Measurements from ENCODE around the gene CEP85L. TPM values are rescaled to one million over a fixed set of nuclear protein-coding genes. Genes with fewer than 3 reads are reported as not detected.

The CEP85L gene
- total and polyA plus RNA-seq, 8 donors = 9.2 to 13.4 (median 12.1) TPM

GRCh38 chr6:118672678-118673077 lies 21.3 kb upstream of the CEP85L start:
- ATAC-seq = no peak
- DNase-seq = no peak
- TF ChIP-seq CTCF (IDR thresholded peaks at IDR 0.05) = no peak
- Histone ChIP-seq H3K4me3 (no peak overlapping the region), H3K9me3 (no peaks in the 10 kb centered on the region), H3K27me3 (no peaks in the 10 kb centered on the region), H3K4me1 (no peaks in the 10 kb centered on the region), H3K36me3 (no peaks in the 10 kb centered on the region), H3K27ac (no peak overlapping the region)
- intact Hi-C loops (cut with DNase I) = no loop called here

GRCh38 chr6:118669561-118669960 lies 18.2 kb upstream of the CEP85L start:
- Histone ChIP-seq H3K4me3 (no peak overlapping the region), H3K36me3 (no peaks in the 10 kb centered on the region), H3K27ac (no peak overlapping the region), H3K9me3 (no peaks in the 10 kb centered on the region), H3K4me1 (no peaks in the 10 kb centered on the region), H3K27me3 (no peaks in the 10 kb centered on the region)
- intact Hi-C loops (cut with DNase I) = no loop called here
- DNase-seq (no peak), ATAC-seq (no peak)
- TF ChIP-seq CTCF (IDR thresholded peaks at IDR 0.05) = no peak

- TF ChIP-seq CTCF (IDR thresholded peaks at IDR 0.05) = no peak
- H3K9me3 ChIP-seq = no peaks in the 10 kb centered on the region
- no peak overlapping the region for H3K27ac ChIP-seq
- DNase-seq = peak in 1 of 4 donors; percentile 27
- intact Hi-C loops (cut with DNase I) = no loop called here
- H3K27me3 ChIP-seq = no peaks in the 10 kb centered on the region
- no peak for ATAC-seq
- H3K36me3 ChIP-seq = no peaks in the 10 kb centered on the region
- no peak overlapping the region for H3K4me3 ChIP-seq
- H3K4me1 ChIP-seq = no peaks in the 10 kb centered on the region
These were observed 17.5 kb upstream of the CEP85L start for GRCh38 chr6:118668761-118669385.

- Histone ChIP-seq H3K27me3 (no peaks in the 10 kb centered on the region), H3K9me3 (no peaks in the 10 kb centered on the region)
- DNase-seq = no peak
These were observed 16.6 kb upstream of the CEP85L start for GRCh38 chr6:118667988-118668387.

GRCh38 chr6:118665011-118665410 lies 13.6 kb upstream of the CEP85L start:
- no peaks in the 10 kb centered on the region for H3K36me3 ChIP-seq
- H3K27ac ChIP-seq = no peak overlapping the region
- no peaks in the 10 kb centered on the region for H3K9me3 ChIP-seq
- ATAC-seq (no peak), DNase-seq (no peak)
- intact Hi-C loops (cut with DNase I) = no loop called here
- no peaks in the 10 kb centered on the region for H3K4me1 ChIP-seq
- no peak for TF ChIP-seq CTCF (IDR thresholded peaks at IDR 0.05)
- H3K4me3 ChIP-seq = no peak overlapping the region
- no peaks in the 10 kb centered on the region for H3K27me3 ChIP-seq

More at GRCh38 chr6:118667988-118668387, 16.6 kb upstream of the CEP85L start:
- Histone ChIP-seq H3K4me3 (no peak overlapping the region), H3K27ac (no peak overlapping the region), H3K4me1 (no peaks in the 10 kb centered on the region), H3K36me3 (no peaks in the 10 kb centered on the region)
- no peak for TF ChIP-seq CTCF (IDR thresholded peaks at IDR 0.05)
- no peak for ATAC-seq
- intact Hi-C loops (cut with DNase I) = no loop called here

Data from left lung (tissue), 10 donors.